NT2/D1 (cell line): ENCODE results near the gene ZNF350.

Source experiments
- DNase-seq: peaks from one replicate; pipeline ENCODE4 v3.0.0-alpha.2; 2011; ENCODE audit warnings: low read depth, low spot score
- H3K27me3 ChIP-seq: 2 replicates; pipeline ENCODE4 v1.6.0; 2011; ENCODE audit warnings: mild to moderate bottlenecking; ENCODE audit not compliant: insufficient read length, insufficient read depth
- H3K36me3 ChIP-seq: 2 replicates; pipeline ENCODE4 v1.6.1; 2011; ENCODE audit warnings: mild to moderate bottlenecking, low read length, mixed read lengths; ENCODE audit not compliant: insufficient read depth, insufficient read length
- H3K4me1 ChIP-seq: 2 replicates; pipeline ENCODE4 v1.5.1; 2011; ENCODE audit not compliant: insufficient read depth, insufficient read length
- H3K4me3 ChIP-seq: 2 replicates; pipeline ENCODE4 v1.5.1; 2011; ENCODE audit warnings: low read depth; ENCODE audit not compliant: insufficient read length
- H3K9ac ChIP-seq: 2 replicates; pipeline ENCODE4 v1.6.0; 2011; ENCODE audit warnings: low read depth; ENCODE audit not compliant: insufficient read length
- H3K9me3 ChIP-seq: 2 replicates; pipeline ENCODE4 v1.5.1; 2011; ENCODE audit warnings: mild to moderate bottlenecking, low read length; ENCODE audit not compliant: insufficient read depth
- SUZ12 ChIP-seq: IDR thresholded peaks from 2 replicates; pipeline ENCODE4 v1.6.1; 2011; ENCODE audit not compliant: insufficient read length, insufficient read depth; ENCODE audit errors: extremely low read depth
- YY1 ChIP-seq: IDR thresholded peaks from 2 replicates; pipeline ENCODE4 v1.6.1; 2011; ENCODE audit not compliant: insufficient read length, insufficient read depth
- ZNF274 ChIP-seq: IDR thresholded peaks from 2 replicates; pipeline ENCODE4 v1.6.1; 2011; ENCODE audit warnings: mild to moderate bottlenecking, low read depth, low read length

The ZNF350 gene

GRCh38 chr19:52022193-52022592 lies 35.6 kb upstream of the ZNF350 start:
- no peaks in the 10 kb centered on the region for H3K27me3 ChIP-seq
- TF ChIP-seq ZNF274 (no peak), SUZ12 (no peak), YY1 (no peak)
- no peak overlapping the region for H3K9ac ChIP-seq
- no peak for DNase-seq
- H3K36me3 ChIP-seq, result peaks cover 72% of the 10 kb centered on the region
- peaks cover 31% of the 10 kb centered on the region; the same call in 1 of the 2 replicates for H3K9me3 ChIP-seq
- no peak overlapping the region for H3K4me3 ChIP-seq
- H3K4me1 ChIP-seq, result no peaks in the 10 kb centered on the region

- Histone ChIP-seq H3K9me3 (peaks cover 31% of the 10 kb centered on the region; the same call in 1 of the 2 replicates), H3K36me3 (peaks cover 87% of the 10 kb centered on the region)
Measured at GRCh38 chr19:52020506-52020905, 33.9 kb upstream of the ZNF350 start.

GRCh38 chr19:52010674-52011073 lies 24.0 kb upstream of the ZNF350 start:
- H3K9me3 ChIP-seq, result no peaks in the 10 kb centered on the region; the same call in 1 of the 2 replicates
- H3K36me3 ChIP-seq, result peaks cover 21% of the 10 kb centered on the region
- H3K9ac ChIP-seq, result no peak overlapping the region
- DNase-seq, result no peak
- H3K27me3 ChIP-seq, result no peaks in the 10 kb centered on the region
- no peaks in the 10 kb centered on the region for H3K4me1 ChIP-seq
- H3K4me3 ChIP-seq, result no peak overlapping the region
- no peak for TF ChIP-seq ZNF274
- TF ChIP-seq SUZ12, result no peak
- TF ChIP-seq YY1, result no peak

More at GRCh38 chr19:52020506-52020905, 33.9 kb upstream of the ZNF350 start:
- DNase-seq, result no peak
- Histone ChIP-seq H3K4me3 (no peak overlapping the region), H3K4me1 (no peaks in the 10 kb centered on the region), H3K27me3 (no peaks in the 10 kb centered on the region), H3K9ac (no peak overlapping the region)
- TF ChIP-seq YY1, result no peak
- no peak for TF ChIP-seq ZNF274
- no peak for TF ChIP-seq SUZ12

- Histone ChIP-seq H3K27me3 (no peaks in the 10 kb centered on the region), H3K4me3 (peak within 1 kb of the TSS; percentile 96), H3K9me3 (no peaks in the 10 kb centered on the region; the same call in 1 of the 2 replicates), H3K4me1 (no peaks in the 10 kb centered on the region), H3K9ac (peak within 1 kb of the TSS; percentile 93), H3K36me3 (peaks cover 14% of the 10 kb centered on the region)
- TF ChIP-seq YY1 (peak; percentile 99), ZNF274 (no peak), SUZ12 (no peak)
- peak; percentile 87 for DNase-seq
Measured at GRCh38 chr19:52007806-52008557, 21.3 kb upstream of the ZNF350 start, which contains the start of gene ZNF615. Gene ZNF615 (minus strand): TSS chr19:52008211. CDS start chr19:52003711, 4,500 bp downstream.

GRCh38 chr19:52007451-52007805 lies 20.8 kb upstream of the ZNF350 start:
- TF ChIP-seq YY1 (no peak), SUZ12 (no peak), ZNF274 (no peak)
- Histone ChIP-seq H3K4me1 (no peaks in the 10 kb centered on the region), H3K4me3 (peak overlapping the region; percentile 96)

GRCh38 chr19:51994048-51994644 lies 7.5 kb upstream of the ZNF350 start:
- H3K4me3 ChIP-seq, result no peak overlapping the region
- H3K27me3 ChIP-seq, result no peaks in the 10 kb centered on the region
- no peaks in the 10 kb centered on the region for H3K4me1 ChIP-seq
- TF ChIP-seq YY1 (no peak), SUZ12 (no peak), ZNF274 (peak; percentile 87)
- no peak for DNase-seq
- no peak overlapping the region for H3K9ac ChIP-seq
- peaks cover 29% of the 10 kb centered on the region for H3K36me3 ChIP-seq
- peaks cover 68% of the 10 kb centered on the region for H3K9me3 ChIP-seq

More at GRCh38 chr19:52007451-52007805, 20.8 kb upstream of the ZNF350 start:
- Histone ChIP-seq H3K36me3 (peaks cover 9% of the 10 kb centered on the region), H3K27me3 (no peaks in the 10 kb centered on the region), H3K9ac (peak overlapping the region; percentile 93), H3K9me3 (no peaks in the 10 kb centered on the region; the same call in 1 of the 2 replicates)
- DNase-seq, result no peak

- H3K9me3 ChIP-seq, result peaks cover 63% of the 10 kb centered on the region
- H3K4me1 ChIP-seq, result no peaks in the 10 kb centered on the region
- H3K36me3 ChIP-seq, result peaks cover 23% of the 10 kb centered on the region
- DNase-seq, result no peak
- TF ChIP-seq SUZ12, result no peak
- no peak for TF ChIP-seq ZNF274
- no peak for TF ChIP-seq YY1
- no peak overlapping the region for H3K9ac ChIP-seq
- H3K27me3 ChIP-seq, result no peaks in the 10 kb centered on the region
- no peak overlapping the region for H3K4me3 ChIP-seq
Measured at GRCh38 chr19:51993422-51993821, 6.8 kb upstream of the ZNF350 start.
